ENCODE measurements around the gene MEFV. TPM values are rescaled to one million over a fixed set of nuclear protein-coding genes. Genes with fewer than 3 reads are reported as not detected.

The MEFV gene
- total and polyA plus RNA-seq, 10 of the 15 experiments (the other 5 are each of a cell fraction or from before 2014, with no cell fraction given): 0.03 to 0.11 (median 0.09) TPM; not detected in 5

DNA sequence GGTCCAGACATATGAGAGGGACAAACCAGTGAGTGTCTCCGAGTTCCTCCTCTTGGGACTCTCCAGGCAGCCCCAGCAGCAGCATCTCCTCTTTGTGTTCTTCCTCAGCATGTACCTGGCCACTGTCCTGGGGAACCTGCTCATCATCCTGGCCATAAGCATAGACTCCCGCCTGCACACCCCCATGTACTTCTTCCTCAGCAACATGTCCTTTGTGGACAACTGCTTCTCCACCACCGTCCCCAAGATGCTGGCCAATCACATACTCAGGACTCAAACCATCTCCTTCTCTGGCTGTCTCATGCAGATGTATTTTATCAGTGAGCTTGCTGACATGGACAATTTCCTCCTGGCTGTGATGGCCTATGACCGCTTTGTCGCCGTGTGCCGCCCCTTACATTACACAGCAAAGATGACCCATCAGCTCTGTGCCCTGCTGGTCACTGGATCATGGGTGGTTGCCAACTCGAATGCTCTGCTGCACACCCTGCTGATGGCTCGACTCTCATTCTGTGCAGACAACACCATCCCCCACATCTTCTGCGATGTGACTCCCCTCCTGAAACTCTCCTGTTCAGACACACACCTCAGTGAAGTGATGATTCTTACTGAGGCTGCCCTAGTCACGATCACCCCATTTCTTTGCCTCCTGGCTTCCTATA lies 40.7 kb downstream of the MEFV start:
- RAD21 ChIA-PET (ENCODE audit: unreplicated experiment): no interaction called here
- no peak for FAIRE-seq
- no peak for DNase-seq (ENCODE audit: low read depth, low spot score)
- H3K36me3 ChIP-seq (ENCODE audit: control insufficient read depth in 2 of 2, insufficient read depth in 2 of 2, low read length in 1 of 2): no peaks in the 10 kb centered on the region
- no peaks in the 10 kb centered on the region for H3K79me2 ChIP-seq (ENCODE audit: control insufficient read depth, insufficient read depth, low read length)
- BruUV-seq (replicated peaks): no TSS peak
- WGBS (ENCODE audit: insufficient coverage, insufficient replicate concordance, low lambda C conversion rate, missing lambda C conversion rate): 40% methylated on average over 11 of the region's 11 CpGs
- POLR2A ChIA-PET: no interaction called here
- no peak overlapping the region for H3K4me3 ChIP-seq
- H3K9ac ChIP-seq (ENCODE audit: control insufficient read depth, insufficient read depth, low read length): no peak overlapping the region
- H4K20me1 ChIP-seq (ENCODE audit: control insufficient read depth, insufficient read depth): no peaks in the 10 kb centered on the region
- 0 out of 2 replicates have a peak overlapping the region, but pooled peaks have one; percentile 26 for H2AFZ ChIP-seq (ENCODE audit: control insufficient read depth, low read depth, low read length)
- no peak overlapping the region for H3K27ac ChIP-seq (ENCODE audit: control insufficient read depth, insufficient read depth)
- no peak for ATAC-seq
- no peaks in the 10 kb centered on the region; the same call in 2 of the 3 replicates for H3K9me3 ChIP-seq (replicated peaks; ENCODE audit: control insufficient read depth, insufficient read depth, low read length)
- H3K27me3 ChIP-seq (replicated peaks in 1 of 2; ENCODE audit: control insufficient read depth in 2 of 2, insufficient read depth in 2 of 2, low read length in 1 of 2): no peaks in the 10 kb centered on the region
- TF ChIP-seq BCL11A (IDR thresholded peaks at IDR 0.05; ENCODE audit: low read depth, low read length) (no peak), ZNF217 (IDR thresholded peaks at IDR 0.05) (no peak), WRNIP1 (IDR thresholded peaks at IDR 0.05; ENCODE audit: borderline replicate concordance, low read depth, low read length) (no peak), SMAD5 (IDR thresholded peaks at IDR 0.05; ENCODE audit: low read depth) (no peak), SMAD1 (IDR thresholded peaks at IDR 0.05; ENCODE audit: low read depth, partially characterized antibody) (no peak), MTA2 (IDR thresholded peaks at IDR 0.05; ENCODE audit: low read depth) (no peak)
- TF ChIP-seq, protein P1, sequence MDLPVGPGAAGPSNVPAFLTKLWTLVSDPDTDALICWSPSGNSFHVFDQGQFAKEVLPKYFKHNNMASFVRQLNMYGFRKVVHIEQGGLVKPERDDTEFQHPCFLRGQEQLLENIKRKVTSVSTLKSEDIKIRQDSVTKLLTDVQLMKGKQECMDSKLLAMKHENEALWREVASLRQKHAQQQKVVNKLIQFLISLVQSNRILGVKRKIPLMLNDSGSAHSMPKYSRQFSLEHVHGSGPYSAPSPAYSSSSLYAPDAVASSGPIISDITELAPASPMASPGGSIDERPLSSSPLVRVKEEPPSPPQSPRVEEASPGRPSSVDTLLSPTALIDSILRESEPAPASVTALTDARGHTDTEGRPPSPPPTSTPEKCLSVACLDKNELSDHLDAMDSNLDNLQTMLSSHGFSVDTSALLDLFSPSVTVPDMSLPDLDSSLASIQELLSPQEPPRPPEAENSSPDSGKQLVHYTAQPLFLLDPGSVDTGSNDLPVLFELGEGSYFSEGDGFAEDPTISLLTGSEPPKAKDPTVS (IDR thresholded peaks at IDR 0.05; ENCODE audit: low read depth, low read length): no peak
- H3K4me2 ChIP-seq (ENCODE audit: control insufficient read depth, insufficient read depth): 0 out of 2 replicates have a peak overlapping the region, but pooled peaks have one; percentile 33
- CTCF ChIA-PET: no interaction called here
- peaks cover 4% of the 10 kb centered on the region for H3K4me1 ChIP-seq (ENCODE audit: control insufficient read depth, insufficient read depth, low read length)
- intact Hi-C loops (cut with micrococcal nuclease; ENCODE audit: unreplicated experiment) (no loop called here), in situ Hi-C loops (cut with MboI) (no loop called here)
- SMC1A ChIA-PET (ENCODE audit: uncharacterized antibody, unreplicated experiment): interaction anchor here (0.6 kb wide), 1 partner anchor 1845 kb away, joined by 3 read pairs; no protein-coding TSS in a partner anchor
